ENCODE data around the gene KIF12. TPM values are rescaled to one million over a fixed set of nuclear protein-coding genes. Genes with fewer than 3 reads are reported as not detected.

KIF12 gene
- total RNA-seq, 1 donor from 2014 or later = 4.8 TPM

DNA sequence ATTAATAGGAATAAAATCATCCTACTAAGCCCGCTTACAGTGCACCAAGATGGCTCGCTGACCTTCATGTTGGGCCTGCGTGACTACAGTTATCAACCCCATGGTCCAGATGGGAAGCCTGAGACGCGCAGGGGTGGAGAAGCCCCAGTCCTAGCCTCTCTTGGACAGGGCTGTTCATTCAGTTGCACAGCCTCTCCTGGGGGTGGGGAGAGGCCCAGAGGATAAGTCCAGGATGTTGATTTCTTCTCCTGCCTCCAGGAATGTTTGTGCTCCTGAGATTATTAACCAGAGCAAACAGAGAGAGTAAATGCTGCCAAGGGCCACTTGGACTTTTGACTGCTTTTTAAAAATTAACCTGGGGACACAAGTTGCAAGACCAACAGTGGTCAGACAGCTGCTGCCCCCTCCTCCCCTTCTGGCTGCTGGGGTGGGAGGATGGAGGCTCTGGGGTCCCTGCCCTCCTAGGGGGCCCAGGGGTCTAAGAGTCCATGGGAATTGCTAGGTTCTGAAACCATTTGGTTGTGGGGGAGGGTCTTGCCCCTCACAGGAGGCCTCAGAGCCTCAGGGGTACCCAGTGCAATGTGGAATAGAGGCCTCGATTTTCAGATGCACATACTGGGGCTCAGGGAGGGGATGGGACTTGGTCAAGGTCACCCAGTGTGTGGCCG lies 18.2 kb downstream of the KIF12 start:
- H3K4me3 ChIP-seq = no peak overlapping the region
- no peaks in the 10 kb centered on the region for H3K36me3 ChIP-seq
- DNase-seq = no peak
- H3K9me3 ChIP-seq = no peaks in the 10 kb centered on the region
- intact Hi-C loops (cut with DNase I) = no loop called here
- peak; percentile 76 to 84 for ATAC-seq
- peaks cover 35% of the 10 kb centered on the region for H3K4me1 ChIP-seq
- H3K27ac ChIP-seq = peak overlapping the region; percentile 18
- H3K27me3 ChIP-seq (ENCODE audit: low read depth) = no peaks in the 10 kb centered on the region
- TF ChIP-seq, protein P1, sequence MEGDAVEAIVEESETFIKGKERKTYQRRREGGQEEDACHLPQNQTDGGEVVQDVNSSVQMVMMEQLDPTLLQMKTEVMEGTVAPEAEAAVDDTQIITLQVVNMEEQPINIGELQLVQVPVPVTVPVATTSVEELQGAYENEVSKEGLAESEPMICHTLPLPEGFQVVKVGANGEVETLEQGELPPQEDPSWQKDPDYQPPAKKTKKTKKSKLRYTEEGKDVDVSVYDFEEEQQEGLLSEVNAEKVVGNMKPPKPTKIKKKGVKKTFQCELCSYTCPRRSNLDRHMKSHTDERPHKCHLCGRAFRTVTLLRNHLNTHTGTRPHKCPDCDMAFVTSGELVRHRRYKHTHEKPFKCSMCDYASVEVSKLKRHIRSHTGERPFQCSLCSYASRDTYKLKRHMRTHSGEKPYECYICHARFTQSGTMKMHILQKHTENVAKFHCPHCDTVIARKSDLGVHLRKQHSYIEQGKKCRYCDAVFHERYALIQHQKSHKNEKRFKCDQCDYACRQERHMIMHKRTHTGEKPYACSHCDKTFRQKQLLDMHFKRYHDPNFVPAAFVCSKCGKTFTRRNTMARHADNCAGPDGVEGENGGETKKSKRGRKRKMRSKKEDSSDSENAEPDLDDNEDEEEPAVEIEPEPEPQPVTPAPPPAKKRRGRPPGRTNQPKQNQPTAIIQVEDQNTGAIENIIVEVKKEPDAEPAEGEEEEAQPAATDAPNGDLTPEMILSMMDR (IDR thresholded peaks at IDR 0.05) = no peak

DNA sequence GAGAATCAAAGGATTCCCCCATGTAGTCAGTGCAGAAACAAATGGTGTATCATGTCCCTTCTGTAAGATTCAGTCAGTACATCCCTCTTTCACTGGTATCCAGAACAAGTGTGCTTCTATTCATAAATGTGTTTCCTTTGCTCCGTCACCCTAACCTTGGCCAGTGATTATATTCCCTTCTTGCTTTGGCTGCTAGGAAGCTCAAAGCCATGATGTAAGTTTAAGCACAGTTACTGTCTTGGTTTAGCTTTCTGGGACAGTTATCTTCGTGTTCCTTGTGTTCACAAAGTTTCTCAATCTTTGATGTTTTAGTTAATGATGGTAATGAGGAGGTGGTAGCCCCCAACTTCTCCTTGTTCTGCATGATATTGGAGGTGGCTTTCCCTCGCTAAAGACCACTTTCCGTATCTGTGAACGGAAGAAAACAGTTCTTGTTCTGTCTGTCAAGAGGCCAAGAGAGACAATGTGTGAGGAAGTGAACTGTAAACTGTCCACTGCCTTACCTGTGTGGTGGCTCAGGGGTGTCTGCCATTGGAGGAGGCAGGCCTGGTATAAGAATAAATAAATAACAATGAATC lies 18.8 kb downstream of the KIF12 start:
- Histone ChIP-seq H3K4me3 (no peak overlapping the region), H3K4me1 (peaks cover 35% of the 10 kb centered on the region), H3K27me3 (ENCODE audit: low read depth) (no peaks in the 10 kb centered on the region), H3K36me3 (no peaks in the 10 kb centered on the region), H3K27ac (peak overlapping the region; percentile 18), H3K9me3 (no peaks in the 10 kb centered on the region)
- peak in 1 of 2 donors; percentile 25 for ATAC-seq
- TF ChIP-seq, protein P1 (IDR thresholded peaks at IDR 0.05) = no peak
- no peak for DNase-seq
- intact Hi-C loops (cut with DNase I) = no loop called here

DNA sequence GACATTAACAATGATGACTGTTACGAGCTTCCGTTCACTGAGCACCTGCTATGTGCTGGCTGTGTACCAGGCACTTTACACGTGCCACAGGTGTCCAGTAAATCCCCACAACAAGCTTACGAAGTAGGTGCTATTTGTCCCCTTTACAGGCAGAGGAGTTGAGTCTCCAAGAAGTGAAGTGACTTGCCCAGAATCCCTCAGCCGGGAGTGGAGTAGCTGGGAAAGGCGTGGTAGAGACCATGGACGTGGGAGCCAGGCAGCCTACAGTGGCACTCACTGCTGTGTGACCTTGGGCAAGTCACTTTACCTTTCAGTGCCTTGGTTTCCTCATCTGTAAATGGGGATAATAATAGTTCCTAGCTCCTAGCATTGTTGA lies 20.3 kb downstream of the KIF12 start:
- Histone ChIP-seq H3K36me3 (no peaks in the 10 kb centered on the region), H3K9me3 (no peaks in the 10 kb centered on the region), H3K27me3 (ENCODE audit: low read depth) (no peaks in the 10 kb centered on the region), H3K27ac (no peak overlapping the region), H3K4me1 (peaks cover 35% of the 10 kb centered on the region), H3K4me3 (no peak overlapping the region)
- ATAC-seq (no peak), DNase-seq (no peak)
- intact Hi-C loops (cut with DNase I) = no loop called here
- TF ChIP-seq, protein P1 (IDR thresholded peaks at IDR 0.05) = no peak

DNA sequence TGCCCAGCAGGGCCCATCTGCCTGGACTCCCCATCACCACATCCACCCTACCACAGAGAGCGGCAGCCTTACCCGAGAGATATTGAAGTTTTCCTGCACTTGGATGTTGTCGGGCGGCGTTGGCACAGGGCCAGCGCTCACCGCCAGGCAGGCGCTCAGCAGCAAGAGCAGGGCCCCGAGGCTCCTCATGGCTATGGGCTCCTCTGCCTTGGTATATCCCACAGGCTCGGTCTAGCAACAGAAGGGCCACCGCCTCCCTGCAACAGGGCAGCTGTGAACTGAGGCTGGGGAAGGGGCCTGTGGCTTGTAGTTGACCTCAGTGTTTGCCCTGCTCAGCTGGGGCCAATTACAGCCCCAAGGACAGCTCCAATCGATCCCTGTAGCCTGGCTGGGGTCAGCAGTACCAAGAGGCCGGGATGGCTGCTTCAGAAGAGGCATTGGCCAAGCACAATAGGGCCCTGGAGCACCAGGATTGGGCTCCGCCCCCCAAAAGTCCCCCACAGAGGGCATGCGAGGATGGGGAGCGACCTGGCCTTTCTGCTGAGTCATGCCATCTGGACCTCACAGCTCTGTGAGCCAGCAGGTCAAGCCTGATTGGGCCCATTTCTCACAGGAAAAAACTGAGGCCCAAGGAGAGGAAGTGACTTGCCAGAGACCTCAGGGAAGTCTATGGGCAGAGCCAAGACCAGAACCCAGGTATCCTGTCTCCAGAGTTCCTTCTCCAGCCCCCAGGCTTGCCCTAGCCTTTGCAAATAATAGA lies 20.9 kb downstream of the KIF12 start, which contains the start of gene AMBP:
AMBP (minus strand) TSS at position 280 of the 760 bp plus-strand sequence; CDS start at position 189, 91 bp downstream.
- H3K9me3 ChIP-seq = no peaks in the 10 kb centered on the region
- DNase-seq = no peak
- intact Hi-C loops (cut with DNase I) = no loop called here
- no peaks in the 10 kb centered on the region for H3K27me3 ChIP-seq (ENCODE audit: low read depth)
- no peak for ATAC-seq
- peaks cover 35% of the 10 kb centered on the region for H3K4me1 ChIP-seq
- H3K4me3 ChIP-seq = no peak within 1 kb of the TSS
- TF ChIP-seq, protein P1 (IDR thresholded peaks at IDR 0.05) = no peak
- H3K27ac ChIP-seq = no peak within 1 kb of the TSS
- H3K36me3 ChIP-seq = no peaks in the 10 kb centered on the region

DNA sequence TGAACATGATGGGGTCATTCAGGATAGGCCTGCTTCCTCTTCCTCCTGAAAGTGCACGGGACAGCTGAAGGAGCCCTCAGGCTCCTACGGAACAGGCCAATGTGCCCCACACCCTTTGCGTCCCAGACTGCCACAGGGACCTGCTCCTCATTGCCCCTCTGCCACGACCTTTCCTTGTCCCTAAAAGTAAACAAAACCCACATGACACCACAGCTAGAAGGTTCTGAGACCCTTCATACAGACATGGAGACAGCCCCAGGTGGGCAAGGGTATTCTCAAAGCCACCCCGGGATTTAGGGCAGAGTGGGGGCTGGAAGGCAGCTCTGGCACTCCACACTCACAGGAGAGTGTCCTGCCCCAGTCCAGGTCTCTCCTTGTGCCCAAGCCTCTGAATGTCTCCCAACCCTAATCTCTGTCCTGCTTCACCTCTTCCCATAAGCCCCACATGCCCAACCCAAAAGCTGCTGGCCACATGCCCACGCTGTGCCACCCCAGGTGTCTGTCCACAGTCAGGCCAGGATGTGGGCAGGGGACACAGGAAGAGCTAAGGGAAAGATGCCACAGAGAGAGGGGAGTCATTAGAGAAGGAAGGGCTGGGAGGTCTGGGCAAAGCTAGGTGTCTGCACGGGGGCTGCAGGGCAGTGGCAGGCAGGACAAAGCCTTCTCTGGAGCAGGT lies 21.8 kb downstream of the KIF12 start:
- intact Hi-C loops (cut with DNase I) = no loop called here
- no peak overlapping the region for H3K27ac ChIP-seq

More for the DNA sequence above, 21.8 kb downstream of the KIF12 start:
- DNase-seq (no peak), ATAC-seq (no peak)
- H3K9me3 ChIP-seq = no peaks in the 10 kb centered on the region
- H3K4me3 ChIP-seq = no peak overlapping the region
- H3K27me3 ChIP-seq (ENCODE audit: low read depth) = no peaks in the 10 kb centered on the region
- H3K36me3 ChIP-seq = no peaks in the 10 kb centered on the region
- TF ChIP-seq, protein P1 (IDR thresholded peaks at IDR 0.05) = no peak
- peaks cover 33% of the 10 kb centered on the region for H3K4me1 ChIP-seq

Measured in lower lobe of right lung (tissue), 2 donors.